Measurements from ENCODE around the gene ITPA. TPM values are rescaled to one million over a fixed set of nuclear protein-coding genes. Genes with fewer than 3 reads are reported as not detected.

The ITPA gene
- total and polyA plus RNA-seq, 12 donors, result 15.8 to 53.6 (median 22.9) TPM

- ATAC-seq, result no peak
- Histone ChIP-seq H3K4me3 (no peak overlapping the region), H3K36me3 (peaks cover 0 to 100% (median 52%) of the 10 kb centered on the region in 9 donors), H3K27ac (no peak overlapping the region), H3K4me1 (no peaks in the 10 kb centered on the region), H3K27me3 (no peaks in the 10 kb centered on the region), H3K9me3 (no peaks in the 10 kb centered on the region)
- WGBS, 2 donors, result 90 to 95% methylated on average over 10 of the region's 10 CpGs
- no peak for DNase-seq
- TF ChIP-seq CTCF (IDR thresholded peaks at IDR 0.05), result no peak
- intact Hi-C loops (cut with DNase I), result no loop called here
Measured at GRCh38 chr20:3194617-3195280, 14.5 kb upstream of the ITPA start.

GRCh38 chr20:3195590-3196237 is 13.6 kb upstream of the ITPA start:
- Histone ChIP-seq H3K27ac (no peak overlapping the region), H3K4me1 (no peaks in the 10 kb centered on the region), H3K36me3 (peaks cover 0 to 100% (median 56%) of the 10 kb centered on the region in 9 donors), H3K4me3 (no peak overlapping the region), H3K9me3 (no peaks in the 10 kb centered on the region), H3K27me3 (no peaks in the 10 kb centered on the region)
- TF ChIP-seq CTCF (IDR thresholded peaks at IDR 0.05), result no peak
- ATAC-seq (no peak), DNase-seq (no peak)
- 93 to 95% methylated on average over 7 of the region's 7 CpGs for WGBS, 2 donors
- intact Hi-C loops (cut with DNase I), result no loop called here

GRCh38 chr20:3199206-3199605 is 10.1 kb upstream of the ITPA start:
- no peak for ATAC-seq
- intact Hi-C loops (cut with DNase I), result no loop called here
- Histone ChIP-seq H3K4me3 (no peak overlapping the region), H3K27me3 (no peaks in the 10 kb centered on the region), H3K9me3 (no peaks in the 10 kb centered on the region), H3K36me3 (peaks cover 0 to 87% (median 33%) of the 10 kb centered on the region in 9 donors), H3K4me1 (peaks cover 3 to 14% (median 12%) of the 10 kb centered on the region in 9 donors), H3K27ac (no peak overlapping the region)
- no peak for DNase-seq
- 50 to 71% methylated on average over 2 of the region's 2 CpGs for WGBS, 2 donors
- no peak for TF ChIP-seq CTCF (IDR thresholded peaks at IDR 0.05)

GRCh38 chr20:3199976-3200755 is 9.1 kb upstream of the ITPA start:
- DNase-seq, result no peak
- peaks cover 0 to 77% (median 23%) of the 10 kb centered on the region in 9 donors for H3K36me3 ChIP-seq
- intact Hi-C loops (cut with DNase I), result loop anchor here in 1 of 10 donors (5.0 kb wide), 1 partner anchor 38 kb away; no protein-coding TSS in a partner anchor
- TF ChIP-seq CTCF (IDR thresholded peaks at IDR 0.05), result no peak
- 91 to 93% methylated on average over 27 of the region's 27 CpGs for WGBS, 2 donors
- H3K4me3 ChIP-seq, result no peak overlapping the region
- H3K27ac ChIP-seq, result no peak overlapping the region
- ATAC-seq, result no peak
- no peaks in the 10 kb centered on the region for H3K27me3 ChIP-seq
- H3K9me3 ChIP-seq, result no peaks in the 10 kb centered on the region
- peaks cover 3 to 18% (median 13%) of the 10 kb centered on the region in 9 donors for H3K4me1 ChIP-seq

All from heart right ventricle (tissue), 16 donors.